ENCODE results near the gene CSPG4. TPM values are rescaled to one million over a fixed set of nuclear protein-coding genes. Genes with fewer than 3 reads are reported as not detected.
"Not testable (repeated sequence)": the region's sequence is repeated elsewhere in the genome, so short reads cannot be mapped to it uniquely, and the experiment has no call there.

The CSPG4 gene
- total and polyA plus RNA-seq, 2 donors: 1.5 to 4.9 TPM

- H3K9me3 ChIP-seq (ENCODE audit: control insufficient read depth in 2 of 2, insufficient read depth in 1 of 2, low read length in 1 of 2); DNase-seq (ENCODE audit: low read depth in 6 of 9, low spot score in 9 of 9); H3K4me1 ChIP-seq (ENCODE audit: control insufficient read depth in 2 of 2, insufficient read depth in 2 of 2, low read length in 2 of 2); H3K4me3 ChIP-seq (ENCODE audit: low read length in 2 of 2); H3K27ac ChIP-seq (ENCODE audit: low read depth in 1 of 2, low read length in 1 of 2); H3K36me3 ChIP-seq (ENCODE audit: control insufficient read depth in 2 of 2, insufficient read depth in 2 of 2, low read length in 1 of 2): not testable (repeated sequence)
- H3K27me3 ChIP-seq (ENCODE audit: control insufficient read depth in 2 of 2, insufficient read depth in 1 of 2, low read length in 1 of 2): peaks cover 6 to 30% of the 10 kb centered on the region in 2 donors
- WGBS: 78% methylated on average over 13 of the region's 15 CpGs
Measured at GRCh38 chr15:75709458-75709857, 3.2 kb downstream of the CSPG4 start.

- H3K9me3 ChIP-seq (ENCODE audit: control insufficient read depth in 2 of 2, insufficient read depth in 1 of 2, low read length in 1 of 2): no peaks in the 10 kb centered on the region
- DNase-seq (ENCODE audit: low read depth in 6 of 9, low spot score in 9 of 9): no peak
- H3K4me3 ChIP-seq (ENCODE audit: low read length in 2 of 2): no peak overlapping the region
- WGBS: 95% methylated on average over 2 of the region's 2 CpGs
- H3K27ac ChIP-seq (ENCODE audit: low read depth in 1 of 2, low read length in 1 of 2): no peak overlapping the region
- no peaks in the 10 kb centered on the region for H3K4me1 ChIP-seq (ENCODE audit: control insufficient read depth in 2 of 2, insufficient read depth in 2 of 2, low read length in 2 of 2)
- peaks cover 0 to 3% of the 10 kb centered on the region in 2 donors for H3K27me3 ChIP-seq (ENCODE audit: control insufficient read depth in 2 of 2, insufficient read depth in 1 of 2, low read length in 1 of 2)
- no peaks in the 10 kb centered on the region for H3K36me3 ChIP-seq (ENCODE audit: control insufficient read depth in 2 of 2, insufficient read depth in 2 of 2, low read length in 1 of 2)
Measured at GRCh38 chr15:75706682-75706954, 6.0 kb downstream of the CSPG4 start.

GRCh38 chr15:75705854-75706681 lies 6.6 kb downstream of the CSPG4 start:
- Histone ChIP-seq H3K4me1 (ENCODE audit: control insufficient read depth in 2 of 2, insufficient read depth in 2 of 2, low read length in 2 of 2) (peaks cover 0 to under 1% of the 10 kb centered on the region in 2 donors), H3K4me3 (ENCODE audit: low read length in 2 of 2) (no peak overlapping the region), H3K9me3 (ENCODE audit: control insufficient read depth in 2 of 2, insufficient read depth in 1 of 2, low read length in 1 of 2) (no peaks in the 10 kb centered on the region), H3K27ac (ENCODE audit: low read depth in 1 of 2, low read length in 1 of 2) (no peak overlapping the region), H3K36me3 (ENCODE audit: control insufficient read depth in 2 of 2, insufficient read depth in 2 of 2, low read length in 1 of 2) (no peaks in the 10 kb centered on the region), H3K27me3 (ENCODE audit: control insufficient read depth in 2 of 2, insufficient read depth in 1 of 2, low read length in 1 of 2) (no peaks in the 10 kb centered on the region)
- DNase-seq (ENCODE audit: low read depth in 6 of 9, low spot score in 9 of 9): no peak
- 94% methylated on average over 14 of the region's 14 CpGs for WGBS

- H3K27ac ChIP-seq (ENCODE audit: low read depth in 1 of 2, low read length in 1 of 2); H3K9me3 ChIP-seq (ENCODE audit: control insufficient read depth in 2 of 2, insufficient read depth in 1 of 2, low read length in 1 of 2); H3K27me3 ChIP-seq (ENCODE audit: control insufficient read depth in 2 of 2, insufficient read depth in 1 of 2, low read length in 1 of 2); DNase-seq (ENCODE audit: low read depth in 6 of 9, low spot score in 9 of 9); H3K4me3 ChIP-seq (ENCODE audit: low read length in 2 of 2); H3K4me1 ChIP-seq (ENCODE audit: control insufficient read depth in 2 of 2, insufficient read depth in 2 of 2, low read length in 2 of 2); H3K36me3 ChIP-seq (ENCODE audit: control insufficient read depth in 2 of 2, insufficient read depth in 2 of 2, low read length in 1 of 2): not testable (repeated sequence)
- 98% methylated on average over 5 of the region's 5 CpGs for WGBS
Measured at GRCh38 chr15:75705375-75705774, 7.3 kb downstream of the CSPG4 start.

- H3K36me3 ChIP-seq (ENCODE audit: control insufficient read depth in 2 of 2, insufficient read depth in 2 of 2, low read length in 1 of 2): no peaks in the 10 kb centered on the region
- 98% methylated on average over 9 of the region's 9 CpGs for WGBS
- no peak overlapping the region for H3K4me3 ChIP-seq (ENCODE audit: low read length in 2 of 2)
- H3K4me1 ChIP-seq (ENCODE audit: control insufficient read depth in 2 of 2, insufficient read depth in 2 of 2, low read length in 2 of 2): peaks cover 0 to 5% of the 10 kb centered on the region in 2 donors
- no peak overlapping the region for H3K27ac ChIP-seq (ENCODE audit: low read depth in 1 of 2, low read length in 1 of 2)
- H3K27me3 ChIP-seq (ENCODE audit: control insufficient read depth in 2 of 2, insufficient read depth in 1 of 2, low read length in 1 of 2): no peaks in the 10 kb centered on the region
- DNase-seq (ENCODE audit: low read depth in 6 of 9, low spot score in 9 of 9): no peak
- no peaks in the 10 kb centered on the region for H3K9me3 ChIP-seq (ENCODE audit: control insufficient read depth in 2 of 2, insufficient read depth in 1 of 2, low read length in 1 of 2)
Measured at GRCh38 chr15:75704618-75705017, 8.0 kb downstream of the CSPG4 start.

GRCh38 chr15:75704263-75704615 lies 8.4 kb downstream of the CSPG4 start:
- no peak for DNase-seq (ENCODE audit: low read depth in 6 of 9, low spot score in 9 of 9)
- Histone ChIP-seq H3K27ac (ENCODE audit: low read depth in 1 of 2, low read length in 1 of 2) (no peak overlapping the region), H3K4me3 (ENCODE audit: low read length in 2 of 2) (no peak overlapping the region), H3K27me3 (ENCODE audit: control insufficient read depth in 2 of 2, insufficient read depth in 1 of 2, low read length in 1 of 2) (no peaks in the 10 kb centered on the region), H3K36me3 (ENCODE audit: control insufficient read depth in 2 of 2, insufficient read depth in 2 of 2, low read length in 1 of 2) (no peaks in the 10 kb centered on the region), H3K4me1 (ENCODE audit: control insufficient read depth in 2 of 2, insufficient read depth in 2 of 2, low read length in 2 of 2) (peaks cover 0 to 5% of the 10 kb centered on the region in 2 donors), H3K9me3 (ENCODE audit: control insufficient read depth in 2 of 2, insufficient read depth in 1 of 2, low read length in 1 of 2) (no peaks in the 10 kb centered on the region)
- 97% methylated on average over 6 of the region's 6 CpGs for WGBS

- not testable (repeated sequence) for DNase-seq (ENCODE audit: low read depth in 6 of 9, low spot score in 9 of 9); H3K27me3 ChIP-seq (ENCODE audit: control insufficient read depth in 2 of 2, insufficient read depth in 1 of 2, low read length in 1 of 2); H3K4me3 ChIP-seq (ENCODE audit: low read length in 2 of 2); H3K4me1 ChIP-seq (ENCODE audit: control insufficient read depth in 2 of 2, insufficient read depth in 2 of 2, low read length in 2 of 2); H3K36me3 ChIP-seq (ENCODE audit: control insufficient read depth in 2 of 2, insufficient read depth in 2 of 2, low read length in 1 of 2); H3K27ac ChIP-seq (ENCODE audit: low read depth in 1 of 2, low read length in 1 of 2); H3K9me3 ChIP-seq (ENCODE audit: control insufficient read depth in 2 of 2, insufficient read depth in 1 of 2, low read length in 1 of 2)
- 93% methylated on average over 8 of the region's 18 CpGs for WGBS
Measured at GRCh38 chr15:75703440-75704262, 9.0 kb downstream of the CSPG4 start.

- WGBS: 69% methylated on average over 6 of the region's 6 CpGs
- no peaks in the 10 kb centered on the region for H3K36me3 ChIP-seq (ENCODE audit: control insufficient read depth in 2 of 2, insufficient read depth in 2 of 2, low read length in 1 of 2)
- no peak for DNase-seq (ENCODE audit: low read depth in 6 of 9, low spot score in 9 of 9)
- no peaks in the 10 kb centered on the region for H3K27me3 ChIP-seq (ENCODE audit: control insufficient read depth in 2 of 2, insufficient read depth in 1 of 2, low read length in 1 of 2)
- no peaks in the 10 kb centered on the region for H3K9me3 ChIP-seq (ENCODE audit: control insufficient read depth in 2 of 2, insufficient read depth in 1 of 2, low read length in 1 of 2)
- H3K4me1 ChIP-seq (ENCODE audit: control insufficient read depth in 2 of 2, insufficient read depth in 2 of 2, low read length in 2 of 2): peaks cover 0 to 5% of the 10 kb centered on the region in 2 donors
- H3K4me3 ChIP-seq (ENCODE audit: low read length in 2 of 2): no peak overlapping the region
- H3K27ac ChIP-seq (ENCODE audit: low read depth in 1 of 2, low read length in 1 of 2): no peak overlapping the region
Measured at GRCh38 chr15:75702436-75702835, 10.2 kb downstream of the CSPG4 start.
